Spleen (tissue), 7 donors: ENCODE results near the gene CCDC80.

Source experiments
- POLR2AphosphoS5 ChIP-seq, 3 donors: sonication (generic); formaldehyde crosslinking; IDR thresholded peaks; one replicate each; pipeline ENCODE4 v1.5.1; 2017; ENCODE audit warnings: antibody characterized with exemption in 3 of 3
- TF ChIP-seq, protein P1 (sequence below), 11 experiments: fragments of 200-600 bp in 7 of 11; fragments of 450-650 bp in 4 of 11; sonication (generic) in 4 of 11; IDR thresholded peaks in 8 of 11; conservative IDR thresholded peaks in 3 of 11; 1 replicate in 7 of 11; 2 replicates in 4 of 11; pipeline versions ENCODE4 v1.4.0 to v1.8.0; 2016 to 2021; ENCODE audit warnings: antibody characterized with exemption in 11 of 11, inconsistent platforms in 4 of 11, mild to moderate bottlenecking in 1 of 11
- donor health status: DM: no; HTN: no; CAD: no; lungs with moderate emphysema.
- donor health status: DM: no; HTN: no; CAD: no.
- donor health status: DM: no; HTN: no; CAD: no.

DNA sequence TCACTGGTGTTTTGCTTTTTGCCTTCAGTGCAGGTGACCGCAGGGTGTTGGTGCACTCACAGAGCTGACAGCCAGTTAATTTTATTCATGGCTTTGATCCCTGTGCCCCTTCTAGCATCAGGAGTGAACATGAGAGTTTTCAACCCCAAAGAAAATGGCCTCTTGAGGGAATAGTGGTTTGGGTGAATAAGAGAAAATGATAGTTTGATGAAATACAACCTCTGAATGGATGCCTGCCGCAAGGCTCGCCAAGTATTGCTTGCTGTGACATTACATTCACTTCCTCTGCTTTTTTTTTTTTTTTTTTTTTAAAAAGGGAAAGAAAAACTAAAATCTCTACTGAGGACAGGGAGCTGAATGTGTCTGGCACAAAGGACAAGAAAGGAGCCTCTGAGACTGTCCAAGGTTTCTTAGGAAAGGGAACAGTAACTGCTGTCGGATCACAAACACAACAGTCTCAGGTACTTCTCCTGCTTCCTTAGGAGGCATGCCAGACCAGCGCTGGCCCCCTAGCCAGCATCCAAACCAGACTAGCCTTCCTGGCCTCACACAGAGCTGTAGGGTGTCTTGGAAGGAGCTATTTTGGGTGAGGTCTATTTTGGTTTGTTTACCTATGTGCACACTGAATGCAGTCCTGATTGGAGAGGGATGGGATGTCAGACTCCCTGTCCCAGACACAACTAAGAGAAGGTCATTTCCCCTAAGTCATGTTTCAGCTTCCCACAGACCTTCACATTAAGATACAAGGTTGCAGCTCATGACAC, 29.0 kb downstream of the CCDC80 start:
- TF ChIP-seq, protein P1, sequence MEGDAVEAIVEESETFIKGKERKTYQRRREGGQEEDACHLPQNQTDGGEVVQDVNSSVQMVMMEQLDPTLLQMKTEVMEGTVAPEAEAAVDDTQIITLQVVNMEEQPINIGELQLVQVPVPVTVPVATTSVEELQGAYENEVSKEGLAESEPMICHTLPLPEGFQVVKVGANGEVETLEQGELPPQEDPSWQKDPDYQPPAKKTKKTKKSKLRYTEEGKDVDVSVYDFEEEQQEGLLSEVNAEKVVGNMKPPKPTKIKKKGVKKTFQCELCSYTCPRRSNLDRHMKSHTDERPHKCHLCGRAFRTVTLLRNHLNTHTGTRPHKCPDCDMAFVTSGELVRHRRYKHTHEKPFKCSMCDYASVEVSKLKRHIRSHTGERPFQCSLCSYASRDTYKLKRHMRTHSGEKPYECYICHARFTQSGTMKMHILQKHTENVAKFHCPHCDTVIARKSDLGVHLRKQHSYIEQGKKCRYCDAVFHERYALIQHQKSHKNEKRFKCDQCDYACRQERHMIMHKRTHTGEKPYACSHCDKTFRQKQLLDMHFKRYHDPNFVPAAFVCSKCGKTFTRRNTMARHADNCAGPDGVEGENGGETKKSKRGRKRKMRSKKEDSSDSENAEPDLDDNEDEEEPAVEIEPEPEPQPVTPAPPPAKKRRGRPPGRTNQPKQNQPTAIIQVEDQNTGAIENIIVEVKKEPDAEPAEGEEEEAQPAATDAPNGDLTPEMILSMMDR (IDR thresholded peaks at IDR 0.05 in 8 of 11, conservative IDR thresholded peaks at IDR 0.05 in 3 of 11): no peak
- TF ChIP-seq POLR2AphosphoS5 (IDR thresholded peaks at IDR 0.05): no peak
